Esophagus muscularis mucosa (tissue), 3 donors: ENCODE data around the gene FAM13A.

Source experiments
- CTCF ChIP-seq, 3 experiments: fragments of 200-600 bp in 2 of 3; fragments of 450-650 bp in 1 of 3; sonication (generic) in 2 of 3; IDR thresholded peaks; one replicate each; pipeline ENCODE4 v1.5.1; 2017 to 2019; ENCODE audit warnings: antibody characterized with exemption in 3 of 3, mild to moderate bottlenecking in 2 of 3, moderate library complexity in 1 of 3
- EP300 ChIP-seq: sonication (generic); formaldehyde crosslinking; IDR thresholded peaks from one replicate; pipeline ENCODE4 v1.6.1; 2017; ENCODE audit warnings: antibody characterized with exemption

GRCh38 chr4:88821522-88821921, 235.5 kb downstream of the FAM13A start:
- TF ChIP-seq EP300 (no peak), CTCF (IDR thresholded peaks at IDR 0.05) (no peak)
